Measurements from ENCODE around the gene FRMD4A.

- TF ChIP-seq CTCF (conservative IDR thresholded peaks at IDR 0.05; ENCODE audit: low read depth, low read length) (no peak), CEBPB (IDR thresholded peaks at IDR 0.05; ENCODE audit: low read depth, low read length) (no peak), FOS (IDR thresholded peaks at IDR 0.05; ENCODE audit: low read depth, low read length) (no peak), MXI1 (IDR thresholded peaks at IDR 0.05; ENCODE audit: borderline replicate concordance, low read depth, low read length) (no peak), USF2 (IDR thresholded peaks at IDR 0.05; ENCODE audit: low read depth, low read length) (no peak), POLR2A (IDR thresholded peaks at IDR 0.05; ENCODE audit: low read depth, low read length) (no peak), RAD21 (IDR thresholded peaks at IDR 0.05; ENCODE audit: low read length) (no peak), NFE2L2 (IDR thresholded peaks at IDR 0.05; ENCODE audit: low read depth, low read length) (no peak), ELK1 (IDR thresholded peaks at IDR 0.05; ENCODE audit: borderline replicate concordance, low read depth, low read length) (no peak)
Measured at GRCh38 chr10:13823709-13824405, 506.9 kb downstream of the FRMD4A start.

All from IMR-90 (cell line).